Right forelimb (tissue), 1 donor: ENCODE results near the gene CTAGE15.
"Not testable (repeated sequence)": the region's sequence is repeated elsewhere in the genome, so short reads cannot be mapped to it uniquely, and the experiment has no call there.

ENCODE experiments used
- DNase-seq: peaks from one replicate; pipeline ENCODE4 v3.0.0-alpha.2; 2018

The CTAGE15 gene, protein sequence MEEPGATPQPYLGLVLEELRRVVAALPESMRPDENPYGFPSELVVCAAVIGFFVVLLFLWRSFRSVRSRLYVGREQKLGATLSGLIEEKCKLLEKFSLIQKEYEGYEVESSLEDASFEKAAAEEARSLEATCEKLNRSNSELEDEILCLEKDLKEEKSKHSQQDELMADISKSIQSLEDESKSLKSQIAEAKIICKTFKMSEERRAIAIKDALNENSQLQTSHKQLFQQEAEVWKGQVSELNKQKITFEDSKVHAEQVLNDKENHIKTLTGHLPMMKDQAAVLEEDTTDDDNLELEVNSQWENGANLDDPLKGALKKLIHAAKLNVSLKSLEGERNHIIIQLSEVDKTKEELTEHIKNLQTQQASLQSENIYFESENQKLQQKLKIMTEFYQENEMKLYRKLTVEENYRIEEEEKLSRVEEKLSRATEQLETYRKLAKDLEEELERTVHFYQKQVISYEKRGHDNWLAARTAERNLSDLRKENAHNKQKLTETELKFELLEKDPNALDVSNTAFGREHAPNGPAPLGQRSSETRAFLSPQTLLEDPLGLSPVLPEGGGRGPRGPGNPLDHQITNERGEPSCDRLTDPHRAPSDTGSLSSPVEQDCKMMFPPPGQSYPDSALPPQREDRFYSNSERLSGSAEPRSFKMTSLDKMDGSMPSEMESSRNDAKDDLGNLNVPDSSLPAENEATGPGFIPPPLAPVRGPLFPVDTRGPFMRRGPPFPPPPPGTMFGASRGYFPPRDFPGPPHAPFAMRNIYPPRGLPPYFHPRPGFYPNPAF

DNA sequence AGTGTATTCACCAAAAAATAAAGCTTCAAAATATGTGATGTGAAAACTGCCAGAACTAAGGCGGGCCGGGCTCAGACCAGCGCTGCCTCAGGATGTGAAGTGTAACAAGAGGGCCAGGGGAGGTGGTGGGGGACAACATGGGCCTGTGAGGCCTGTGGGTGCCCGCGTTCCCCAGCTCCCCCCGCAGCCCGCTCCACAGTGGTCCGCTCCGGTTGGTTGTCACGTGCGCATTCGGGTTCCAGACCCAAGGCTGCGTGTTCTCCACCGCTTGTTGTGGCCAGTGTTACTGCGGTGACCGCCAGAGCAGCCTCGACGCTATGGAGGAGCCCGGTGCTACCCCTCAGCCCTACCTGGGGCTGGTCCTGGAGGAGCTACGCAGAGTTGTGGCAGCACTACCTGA, at the start of gene CTAGE15:
Gene CTAGE15, plus strand, starts transcription at position 301 of the 400 bp plus-strand sequence. Its CDS starts 17 bp downstream, at position 318.
- not testable (repeated sequence) for DNase-seq

DNA sequence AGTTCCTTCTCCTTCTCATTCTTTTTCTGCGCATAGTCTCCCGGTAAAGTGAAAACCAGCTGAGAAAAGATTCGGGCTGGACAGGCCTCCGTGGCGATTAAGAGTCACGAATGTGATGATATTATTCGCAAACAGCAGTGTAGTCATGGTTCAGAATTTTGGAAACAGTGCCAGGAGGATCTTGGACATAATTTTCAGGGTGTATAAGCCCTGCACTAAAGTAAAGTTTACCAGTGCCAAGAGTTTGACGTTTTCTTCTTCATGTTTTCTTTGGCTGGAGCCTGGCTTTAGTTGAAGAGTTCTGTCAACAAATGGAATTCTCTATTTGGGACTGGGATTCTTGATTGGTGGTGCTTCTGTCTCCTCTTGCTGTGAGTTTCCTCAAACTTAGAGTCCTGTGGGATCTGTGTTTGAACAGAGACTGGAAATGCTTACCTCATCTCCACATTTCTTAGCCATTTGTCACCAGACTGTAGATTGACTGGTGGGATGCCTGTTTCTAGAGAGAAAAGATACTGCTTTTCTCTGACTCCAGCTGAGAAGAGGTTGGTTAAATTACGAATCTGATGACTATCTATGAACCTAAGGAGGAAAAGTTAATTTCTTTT, 49.2 kb upstream of the CTAGE15 start:
- DNase-seq, result not testable (repeated sequence)

DNA sequence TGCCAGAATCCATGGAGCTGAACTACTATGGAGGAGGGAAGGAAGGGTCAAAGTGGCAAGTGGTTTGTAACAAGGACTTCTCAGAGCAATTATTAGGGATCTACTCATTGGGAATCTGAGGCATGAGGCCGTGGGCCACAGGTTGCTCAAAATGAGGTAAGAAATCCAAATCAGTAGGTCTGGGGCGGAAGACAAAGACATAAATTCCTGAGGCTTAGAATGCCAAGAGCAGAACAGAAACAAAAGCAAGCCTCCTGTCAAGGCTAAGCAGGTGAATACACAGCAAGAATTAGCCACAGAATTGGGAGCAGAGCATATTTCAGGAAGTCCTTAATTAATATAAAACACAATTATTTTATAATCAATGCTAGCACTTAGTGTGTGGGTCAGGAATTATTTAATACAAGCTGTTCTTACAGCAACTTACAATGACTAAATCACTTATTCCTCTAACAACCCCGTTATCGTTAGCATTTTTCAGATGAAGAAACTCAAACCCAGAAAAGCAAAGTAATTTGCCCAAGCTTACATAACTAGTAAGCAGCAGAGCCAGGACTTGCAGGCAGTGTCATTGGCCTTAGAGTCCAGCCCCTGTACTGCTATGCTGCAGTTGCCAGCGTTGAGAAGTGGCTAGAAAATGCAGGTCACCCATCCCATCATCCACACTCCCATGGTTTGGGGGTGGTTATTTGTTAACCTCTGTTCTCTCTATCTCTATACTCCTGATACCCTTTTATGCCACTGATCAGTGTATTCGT, 40.3 kb upstream of the CTAGE15 start:
- DNase-seq, result not testable (repeated sequence)

DNA sequence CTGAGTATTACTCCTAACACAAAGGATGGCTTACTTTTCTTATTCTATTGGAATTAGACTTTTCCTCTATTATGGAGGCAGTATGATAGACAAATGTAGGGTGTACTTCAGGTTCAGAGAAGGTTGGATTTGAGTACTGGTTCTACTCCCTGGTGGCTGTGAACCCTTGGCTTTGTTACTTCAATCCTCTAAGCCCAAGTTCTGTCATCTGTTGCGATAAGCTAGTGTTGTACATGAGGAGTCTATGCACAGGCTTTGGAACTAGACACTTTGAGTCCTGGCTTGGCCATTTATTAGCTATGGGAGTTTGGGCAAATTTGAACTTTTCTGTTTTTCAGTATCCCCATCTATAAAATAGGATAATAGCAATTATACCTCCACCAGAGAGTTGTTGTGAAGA, 39.7 kb upstream of the CTAGE15 start:
- not testable (repeated sequence) for DNase-seq

DNA sequence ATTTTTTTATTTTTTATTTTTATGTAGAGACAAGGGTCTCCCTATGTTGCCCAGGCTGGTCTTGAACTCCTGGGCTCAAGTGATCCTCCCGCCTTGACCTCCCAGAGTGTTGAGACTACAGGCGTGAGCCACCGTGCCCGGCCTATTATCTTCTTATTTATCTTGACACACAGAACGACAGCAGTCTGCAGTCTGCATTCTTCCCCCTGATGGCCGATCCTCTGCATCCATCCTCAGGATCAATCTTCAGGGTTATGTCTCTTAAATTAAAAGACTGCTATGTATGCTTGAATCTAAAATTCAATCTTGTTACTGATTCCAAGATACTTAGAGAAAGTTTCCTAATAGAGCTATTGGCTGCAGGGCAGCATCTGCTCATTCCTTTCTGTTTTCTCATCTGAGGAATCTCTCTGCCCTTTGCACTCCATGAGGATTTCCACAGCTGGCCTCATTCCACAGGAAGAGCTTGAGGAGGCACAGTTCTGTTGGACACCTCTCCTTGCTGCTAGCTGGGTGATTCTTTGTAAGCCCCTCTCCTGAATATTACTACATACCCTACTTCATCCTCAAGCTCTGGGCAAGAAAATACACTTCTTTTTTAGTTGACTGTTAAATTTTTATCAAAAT, 38.3 kb upstream of the CTAGE15 start:
- DNase-seq, result not testable (repeated sequence)

DNA sequence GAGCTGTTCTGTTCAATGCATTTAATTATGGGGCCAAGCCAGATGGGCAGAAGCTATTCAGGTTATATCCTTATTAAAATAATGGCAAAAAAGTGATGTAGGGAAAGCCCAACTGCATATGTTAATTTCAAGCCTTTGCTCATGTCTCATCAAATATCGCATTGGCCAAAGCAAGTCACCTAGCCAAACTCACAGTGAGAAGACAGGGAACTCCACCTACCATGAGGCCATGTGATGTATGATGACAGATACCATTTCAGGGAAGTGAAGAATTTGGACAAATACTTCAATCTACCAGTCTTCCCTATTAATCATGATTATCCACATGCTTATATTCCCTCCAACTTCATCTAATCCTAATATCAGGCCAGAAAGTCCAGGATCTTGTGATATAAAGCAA, 35.2 kb upstream of the CTAGE15 start:
- DNase-seq, result not testable (repeated sequence)

DNA sequence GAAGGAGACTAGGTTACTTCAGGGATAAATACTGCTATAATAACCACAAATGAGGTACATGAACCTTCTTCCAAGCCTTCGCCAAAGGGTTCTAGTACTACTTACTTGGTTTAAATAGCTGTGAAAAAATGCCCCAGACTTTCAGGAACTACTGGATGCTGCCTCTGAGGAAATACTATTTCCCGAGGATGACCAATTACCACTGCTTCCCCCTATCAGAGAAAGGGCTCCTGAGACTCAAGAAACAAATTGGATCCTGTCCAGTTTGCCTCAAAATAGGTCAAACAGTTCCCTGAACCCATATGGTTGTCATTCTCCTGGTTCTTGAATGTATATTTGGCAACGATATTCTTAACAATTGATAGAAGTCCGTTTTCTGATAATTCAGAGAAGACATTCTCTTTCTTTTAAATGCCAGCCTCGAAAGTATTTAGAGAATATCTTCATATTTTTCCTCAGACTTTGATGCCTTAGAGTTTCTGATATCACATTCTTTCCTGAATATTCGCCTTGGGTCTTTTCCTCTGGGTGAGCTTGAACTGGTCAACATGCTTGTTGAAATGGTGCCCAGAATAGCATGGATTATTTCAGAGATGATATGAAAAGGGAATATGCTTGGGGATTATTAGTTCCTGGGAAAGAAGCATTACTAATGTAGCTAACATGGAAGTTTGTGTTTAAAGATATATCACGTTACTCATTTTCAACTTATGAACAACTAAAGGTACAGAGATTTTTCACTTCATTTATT, 28.1 kb upstream of the CTAGE15 start:
- not testable (repeated sequence) for DNase-seq

DNA sequence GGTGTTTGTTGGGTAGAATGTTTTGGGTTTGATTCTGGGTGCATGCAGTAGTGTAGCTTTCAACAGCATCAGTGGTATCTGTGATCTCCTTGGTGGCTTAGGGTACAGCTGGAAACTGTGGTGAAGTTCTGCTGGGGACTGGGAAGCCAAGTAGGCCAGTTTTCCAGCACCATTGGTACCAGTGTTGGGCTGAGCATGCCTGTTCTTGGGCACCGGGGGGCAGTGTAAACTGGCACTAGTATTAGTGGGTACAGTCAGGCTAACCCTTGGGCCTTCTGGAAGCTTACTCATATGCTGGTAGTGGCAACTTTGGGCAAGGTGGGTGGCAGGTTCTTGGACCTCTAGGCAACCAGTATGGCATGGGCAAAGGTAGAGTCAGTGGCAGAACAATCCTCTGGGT, 15.6 kb upstream of the CTAGE15 start:
- DNase-seq, result not testable (repeated sequence)

DNA sequence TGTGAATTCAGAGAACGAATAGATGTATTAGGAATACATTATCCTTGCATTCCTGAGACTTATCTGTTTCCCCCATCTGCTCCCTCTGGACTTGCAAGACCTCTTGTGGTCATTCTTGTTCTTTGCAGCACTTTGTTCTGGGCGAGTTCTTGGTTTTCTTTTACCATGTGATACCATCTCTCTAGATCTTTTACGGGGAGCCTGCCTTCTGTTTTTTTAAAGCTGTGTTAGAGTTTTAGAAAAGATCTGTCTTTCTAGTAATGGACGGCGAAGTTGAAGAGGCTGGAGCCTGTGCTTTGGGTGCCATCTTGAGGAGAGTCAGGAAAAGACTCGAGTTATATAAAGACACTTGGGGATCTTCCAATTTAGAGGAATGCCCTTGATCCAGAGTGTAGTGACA, 8.3 kb upstream of the CTAGE15 start:
- not testable (repeated sequence) for DNase-seq

DNA sequence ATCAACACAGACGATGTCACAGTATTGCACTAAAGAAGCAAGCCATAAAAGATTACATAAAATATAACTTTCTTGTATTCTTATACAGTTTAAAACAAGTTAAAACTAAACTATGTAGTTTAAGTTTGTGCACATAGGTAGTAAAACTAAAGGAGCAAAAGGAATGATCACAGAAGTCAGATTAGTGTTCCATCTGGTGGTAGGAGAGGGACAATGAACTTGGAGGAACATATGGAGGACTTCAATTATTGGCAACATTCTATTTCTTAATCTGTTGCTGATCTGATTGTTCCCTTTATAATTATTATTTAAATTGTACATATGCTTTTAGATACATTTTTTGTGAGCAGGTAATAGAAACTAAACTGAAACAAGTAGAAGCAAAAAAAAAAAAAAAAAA, 5.6 kb upstream of the CTAGE15 start:
- DNase-seq, result not testable (repeated sequence)

DNA sequence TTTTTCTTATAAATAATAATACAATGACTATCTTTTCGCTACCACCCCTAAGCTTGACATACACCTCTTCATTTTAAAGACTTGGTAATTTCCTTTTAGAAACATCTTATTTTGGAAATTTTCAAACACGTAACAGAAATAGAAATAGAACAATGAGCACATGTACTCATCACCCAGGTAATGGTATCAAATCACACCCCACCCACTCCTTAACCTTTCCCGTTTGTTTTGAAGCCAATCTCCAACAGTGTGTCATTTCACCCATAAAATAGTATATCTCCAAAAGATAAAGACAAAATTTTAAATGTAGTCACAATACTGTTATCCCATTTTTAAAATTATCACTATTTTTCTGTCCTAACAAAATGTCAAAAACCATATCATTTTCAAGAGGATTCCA, 16.6 kb downstream of the CTAGE15 start:
- DNase-seq, result not testable (repeated sequence)

DNA sequence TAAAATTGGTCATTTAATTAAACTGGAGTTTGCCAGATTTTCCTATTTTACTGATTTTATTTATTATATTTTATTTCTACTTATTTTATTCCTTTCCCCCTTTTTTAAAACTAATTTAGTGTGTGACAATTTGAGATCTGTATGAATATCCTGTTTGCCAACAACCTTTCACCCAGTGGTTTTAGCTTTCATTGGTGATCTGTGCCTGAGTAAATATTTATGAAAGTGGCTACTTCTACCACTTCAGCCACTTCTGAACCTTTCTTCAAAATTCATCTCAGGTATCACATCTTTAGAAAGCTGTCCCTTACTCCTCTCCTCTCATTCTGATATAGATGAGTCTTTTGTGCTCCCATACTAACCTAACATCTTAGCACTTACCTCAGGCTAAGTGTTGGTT, 18.3 kb downstream of the CTAGE15 start:
- not testable (repeated sequence) for DNase-seq

DNA sequence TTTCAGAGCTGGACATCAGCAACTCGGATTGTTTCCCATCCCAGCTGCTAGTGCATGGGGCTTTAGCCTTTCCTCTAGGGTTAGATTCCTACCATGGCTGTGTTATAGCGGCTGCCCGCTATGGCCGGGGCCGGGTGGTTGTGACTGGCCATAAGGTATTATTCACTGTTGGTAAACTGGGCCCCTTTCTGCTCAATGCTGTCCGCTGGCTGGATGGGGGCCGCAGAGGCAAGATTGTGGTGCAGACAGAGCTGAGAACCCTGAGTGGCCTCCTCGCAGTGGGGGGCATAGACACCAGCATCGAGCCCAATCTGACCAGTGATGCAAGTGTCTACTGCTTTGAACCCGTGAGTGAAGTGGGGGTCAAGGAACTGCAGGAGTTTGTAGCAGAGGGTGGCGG, 26.5 kb downstream of the CTAGE15 start:
- not testable (repeated sequence) for DNase-seq

DNA sequence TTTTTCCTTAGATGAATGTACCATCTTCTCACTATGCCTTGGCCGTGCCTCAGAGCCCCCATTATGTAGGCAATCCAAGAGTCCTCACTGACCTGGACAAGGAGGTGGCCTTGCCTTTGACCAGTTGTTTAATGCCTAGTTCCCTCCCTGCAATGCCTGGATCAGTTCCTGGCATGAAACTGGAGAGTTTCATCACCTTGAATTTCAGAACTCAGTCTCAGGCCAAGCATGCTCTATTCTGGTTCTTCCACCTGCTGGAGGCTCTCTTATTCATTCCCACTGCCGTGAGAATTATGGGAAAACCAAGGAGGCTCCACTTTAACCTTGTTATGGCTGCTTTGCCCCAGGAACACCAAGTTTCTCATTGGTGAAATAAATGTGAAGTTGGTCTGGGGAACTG, 31.9 kb downstream of the CTAGE15 start:
- not testable (repeated sequence) for DNase-seq

DNA sequence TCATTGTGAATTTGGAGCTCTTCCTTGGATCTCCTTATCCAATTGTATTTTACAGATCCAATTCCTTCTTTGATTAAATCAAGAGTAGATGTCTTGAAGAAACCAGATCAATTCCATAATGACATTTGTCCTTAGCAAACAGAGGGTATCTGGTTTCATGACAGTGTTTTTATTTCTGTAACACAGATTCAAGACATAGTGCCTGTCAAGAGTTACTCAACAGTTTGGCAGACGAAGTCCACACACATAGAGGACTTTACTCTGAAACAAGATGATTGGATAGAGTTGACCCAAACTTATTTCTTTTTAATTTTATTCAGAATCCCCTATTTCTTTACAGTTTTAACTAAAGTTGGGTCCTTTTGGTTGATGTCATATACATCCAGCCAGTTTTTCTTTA, 34.5 kb downstream of the CTAGE15 start:
- DNase-seq, result not testable (repeated sequence)

DNA sequence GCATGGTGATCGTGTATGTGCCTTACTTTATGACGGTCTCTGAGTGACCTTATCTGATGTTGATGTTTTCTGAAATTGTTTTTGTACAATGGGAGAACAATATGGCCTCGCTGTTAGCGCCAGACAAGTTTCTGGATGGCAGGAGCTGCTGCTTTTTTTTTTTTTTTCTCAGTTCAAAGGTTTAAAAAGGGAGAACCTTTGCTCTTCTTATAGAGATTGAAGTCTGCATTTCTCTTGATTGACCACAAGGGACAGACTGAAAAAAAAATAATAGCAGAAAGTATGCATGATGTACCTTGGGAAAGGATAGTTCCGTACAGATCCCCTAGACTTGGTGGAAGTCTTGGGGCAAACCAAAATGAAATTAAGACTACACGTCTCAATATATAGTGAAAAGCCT, 43.9 kb downstream of the CTAGE15 start:
- DNase-seq, result not testable (repeated sequence)

DNA sequence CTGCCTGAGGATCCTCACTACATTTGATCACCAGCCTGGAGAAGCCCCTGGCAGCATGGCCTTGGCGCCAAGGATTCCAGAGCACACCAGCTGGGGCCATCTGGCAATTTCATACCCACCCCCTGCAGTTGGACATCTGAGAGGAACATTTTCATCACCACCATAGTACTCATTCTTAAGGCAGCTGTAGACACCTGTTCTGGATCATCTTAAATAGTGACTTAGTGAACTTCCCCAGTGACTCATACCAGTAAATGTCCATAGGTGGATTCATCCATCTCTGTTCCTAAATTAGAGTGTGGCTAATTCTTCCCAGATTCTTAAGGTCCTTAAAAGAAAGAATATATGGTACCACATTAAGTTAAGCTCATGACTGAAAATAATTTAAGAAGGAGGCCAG, 45.6 kb downstream of the CTAGE15 start:
- DNase-seq, result not testable (repeated sequence)

DNA sequence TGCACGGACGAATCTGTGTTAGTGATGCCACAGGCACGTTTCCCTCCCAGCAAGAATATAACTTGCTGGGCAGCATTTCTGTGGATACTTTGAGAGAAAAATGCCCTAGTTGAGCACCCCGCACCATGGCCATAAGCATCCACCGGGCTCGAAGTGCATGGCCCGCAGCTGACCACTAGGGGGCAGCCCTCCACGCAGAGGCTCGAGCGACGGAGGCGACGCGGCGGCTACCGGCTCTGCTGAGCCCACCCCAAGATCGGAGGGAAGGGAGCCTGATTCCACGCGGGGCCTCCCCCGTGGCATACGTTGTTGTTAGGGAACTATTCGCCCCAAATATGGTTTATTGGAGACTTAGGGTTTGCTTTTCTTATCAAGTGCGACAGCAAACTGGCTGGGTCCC, 48.5 kb downstream of the CTAGE15 start:
- not testable (repeated sequence) for DNase-seq

DNA sequence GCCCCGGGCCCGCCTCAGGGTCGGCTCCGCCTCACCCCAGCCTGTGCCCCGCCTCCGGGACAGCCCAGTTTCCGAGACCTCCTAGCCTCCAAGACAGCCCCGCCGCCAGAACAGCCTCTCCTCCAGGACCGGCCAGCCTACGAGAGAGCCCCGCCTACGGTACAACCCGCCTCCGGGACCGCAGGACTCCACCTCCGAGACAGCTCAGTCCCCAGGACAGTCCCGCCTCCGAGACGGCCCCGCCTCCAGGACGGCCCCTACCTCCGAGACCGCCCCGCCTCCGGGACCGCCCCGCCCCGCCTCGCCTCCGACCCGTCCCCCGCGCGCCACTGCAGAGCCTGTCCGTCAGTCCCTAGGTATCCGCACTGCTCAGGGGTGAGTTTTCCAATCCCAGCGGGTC, 49.0 kb downstream of the CTAGE15 start, which contains the start of gene TCAF2:
Gene TCAF2, plus strand, starts transcription at position 329 of the 400 bp plus-strand sequence.
- DNase-seq, result not testable (repeated sequence)

DNA sequence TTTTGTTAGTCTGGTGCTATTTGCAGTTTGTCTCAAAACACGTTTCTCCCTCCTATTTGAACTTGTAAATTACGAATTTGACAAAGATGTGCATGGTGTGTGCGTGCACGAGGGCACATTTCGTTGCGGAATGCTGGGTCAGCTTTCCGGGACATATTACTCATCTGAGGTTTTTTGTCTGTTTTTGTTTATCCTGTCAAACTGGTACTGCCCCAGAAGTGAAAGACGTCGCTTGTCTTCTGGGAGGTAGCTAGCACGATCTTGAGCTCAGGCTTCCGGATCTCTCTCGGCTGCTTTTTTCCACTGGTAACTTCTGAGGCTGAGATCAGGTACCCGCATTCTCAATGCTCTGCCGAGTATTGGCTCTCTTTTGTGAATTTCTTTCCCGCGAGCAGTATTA, 49.6 kb downstream of the CTAGE15 start:
- DNase-seq, result not testable (repeated sequence)

DNA sequence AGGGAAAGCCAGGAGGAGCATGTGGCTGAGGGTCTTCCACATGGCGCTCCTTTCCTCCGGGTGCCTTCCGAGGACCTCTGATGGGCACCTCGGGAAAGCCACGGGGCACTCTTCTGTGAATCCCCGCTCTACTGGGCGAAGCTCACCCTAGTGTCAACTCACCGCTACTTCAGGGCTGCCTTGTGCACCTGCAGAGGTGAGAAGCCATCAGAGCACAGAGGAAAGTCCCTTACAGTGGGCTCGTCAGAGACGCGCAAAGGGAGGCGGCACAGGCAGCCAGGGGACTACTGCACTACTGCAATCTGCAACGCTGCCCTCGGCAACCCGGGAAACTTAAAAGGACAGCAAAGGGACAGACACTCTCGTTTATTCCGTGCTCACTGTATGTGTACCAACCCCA, 50.5 kb downstream of the CTAGE15 start:
- DNase-seq, result not testable (repeated sequence)
